Right lobe of liver (tissue), 6 donors: ENCODE results near the gene PCDH7. TPM values are rescaled to one million over a fixed set of nuclear protein-coding genes. Genes with fewer than 3 reads are reported as not detected.

Source experiments
- ATAC-seq, 4 donors: fragments of 200-7000 bp; cut with Tn5 transposase; one replicate each; pipeline ENCODE4 v1.9.1; 2020; ENCODE audit warnings: mild to moderate bottlenecking in 4 of 4, moderate library complexity in 4 of 4
- DNase-seq, 3 donors: peaks; one replicate each; pipeline ENCODE4 v3.0.0-alpha.2; 2020
- H3K27ac ChIP-seq, 3 donors: fragments of 200-600 bp; one replicate each; pipeline ENCODE4 v1.8.0; 2022
- H3K27me3 ChIP-seq, 2 donors: fragments of 200-600 bp; one replicate each; pipeline ENCODE4 v1.8.0; 2022
- H3K36me3 ChIP-seq, 4 donors: fragments of 200-600 bp; sonication (generic) in 1 of 4; one replicate each; pipeline versions ENCODE4 v1.5.1 to v1.8.0; 2017 to 2022; ENCODE audit warnings: control low read depth in 1 of 4
- H3K4me1 ChIP-seq, 4 donors: fragments of 200-600 bp; sonication (generic) in 1 of 4; one replicate each; pipeline versions ENCODE4 v1.5.1 to v1.8.0; 2017 to 2022; ENCODE audit warnings: control low read depth in 1 of 4
- H3K4me3 ChIP-seq, 3 donors: fragments of 200-600 bp; one replicate each; pipeline ENCODE4 v1.8.0; 2022
- H3K9me3 ChIP-seq, 4 donors: fragments of 200-600 bp; sonication (generic) in 1 of 4; one replicate each; pipeline versions ENCODE4 v1.5.1 to v1.8.0; 2017 to 2022; ENCODE audit warnings: control low read depth in 1 of 4
- POLR2A ChIP-seq: fragments of 450-650 bp; IDR thresholded peaks from one replicate; pipeline ENCODE4 v1.6.1; 2017; ENCODE audit warnings: antibody characterized with exemption, mild to moderate bottlenecking
- WGBS: methylation state at CpG from one replicate; pipeline ENCODE4 v1.1.6; 2018; ENCODE audit warnings: low coverage, low lambda C conversion rate; ENCODE audit not compliant: insufficient coverage; ENCODE audit errors: missing lambda C conversion rate; 5-methylcytosine and 5-hydroxymethylcytosine counted together
- intact Hi-C, 2 donors: fragments of 100-400 bp; cut with DNase I; formaldehyde crosslinking; loops; one replicate each; pipeline versions ENCODE4 v1.11.2 to v1.14.1; 2022
- total RNA-seq, 6 experiments: library from RNA; depleted of rRNA in 2 of 6; stranded (reverse); fragments of >200 nt in 2 of 6; fragmentation: NEBNext Ultra II Directional in 3 of 6; extraction: Animal tissue kit (Norgen Biotek cat#: 25700) in 3 of 6; gene quantifications; one replicate each; pipeline versions ENCODE4 v1.1.0 to v1.2.4, GENCODE V29; 2016 to 2023
- TF ChIP-seq, protein P1 (sequence below), 4 donors: fragments of 200-600 bp in 3 of 4; fragments of 450-650 bp in 1 of 4; IDR thresholded peaks; one replicate each; pipeline versions ENCODE4 v1.5.1 to v1.8.0; 2016 to 2022; ENCODE audit warnings: antibody characterized with exemption in 4 of 4, mild to moderate bottlenecking in 2 of 4
- donor health status: DM: no; HTN: yes; CAD: no.
- donor health status: DM: no; HTN: no; CAD: no.
- donor health status: DM: no; HTN: no; CAD: no.
- donor health status: DM: no; HTN: yes; CAD: no.
- donor health status: DM: no; HTN: yes; CAD: no.

Gene PCDH7
- total RNA-seq, 6 experiments from 2014 or later = 0.43 to 2.2 (median 1.1) TPM

DNA sequence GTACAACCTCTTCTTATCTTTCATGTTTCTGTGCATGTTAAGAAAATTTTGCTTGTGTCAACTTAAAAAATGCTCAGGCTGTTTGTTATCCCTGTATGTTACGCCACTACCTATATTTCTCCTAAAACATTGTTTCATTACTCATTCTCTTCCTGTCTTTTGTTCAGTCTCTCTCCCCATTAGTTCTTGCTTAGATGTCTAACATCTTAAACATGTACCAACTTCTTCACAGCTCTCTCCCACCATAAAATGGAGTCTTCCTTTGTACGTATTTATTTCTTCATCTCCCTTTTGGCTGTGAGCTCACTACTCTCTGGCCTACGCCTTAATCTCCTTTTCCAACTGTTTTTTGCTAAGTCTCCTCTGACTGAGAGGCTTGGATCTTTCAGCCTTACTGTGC is 36.4 kb downstream of the PCDH7 start:
- H3K36me3 ChIP-seq = no peaks in the 10 kb centered on the region
- H3K4me3 ChIP-seq = no peak overlapping the region
- TF ChIP-seq, protein P1, sequence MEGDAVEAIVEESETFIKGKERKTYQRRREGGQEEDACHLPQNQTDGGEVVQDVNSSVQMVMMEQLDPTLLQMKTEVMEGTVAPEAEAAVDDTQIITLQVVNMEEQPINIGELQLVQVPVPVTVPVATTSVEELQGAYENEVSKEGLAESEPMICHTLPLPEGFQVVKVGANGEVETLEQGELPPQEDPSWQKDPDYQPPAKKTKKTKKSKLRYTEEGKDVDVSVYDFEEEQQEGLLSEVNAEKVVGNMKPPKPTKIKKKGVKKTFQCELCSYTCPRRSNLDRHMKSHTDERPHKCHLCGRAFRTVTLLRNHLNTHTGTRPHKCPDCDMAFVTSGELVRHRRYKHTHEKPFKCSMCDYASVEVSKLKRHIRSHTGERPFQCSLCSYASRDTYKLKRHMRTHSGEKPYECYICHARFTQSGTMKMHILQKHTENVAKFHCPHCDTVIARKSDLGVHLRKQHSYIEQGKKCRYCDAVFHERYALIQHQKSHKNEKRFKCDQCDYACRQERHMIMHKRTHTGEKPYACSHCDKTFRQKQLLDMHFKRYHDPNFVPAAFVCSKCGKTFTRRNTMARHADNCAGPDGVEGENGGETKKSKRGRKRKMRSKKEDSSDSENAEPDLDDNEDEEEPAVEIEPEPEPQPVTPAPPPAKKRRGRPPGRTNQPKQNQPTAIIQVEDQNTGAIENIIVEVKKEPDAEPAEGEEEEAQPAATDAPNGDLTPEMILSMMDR (IDR thresholded peaks at IDR 0.05) = no peak
- no peak for TF ChIP-seq POLR2A
- no peaks in the 10 kb centered on the region for H3K9me3 ChIP-seq
- no peaks in the 10 kb centered on the region for H3K4me1 ChIP-seq
- intact Hi-C loops = no loop called here
- H3K27ac ChIP-seq = no peak overlapping the region
- WGBS = 50% methylated on average over 3 of the region's 3 CpGs
- H3K27me3 ChIP-seq = no peaks in the 10 kb centered on the region
- ATAC-seq = no peak
- no peak for DNase-seq

DNA sequence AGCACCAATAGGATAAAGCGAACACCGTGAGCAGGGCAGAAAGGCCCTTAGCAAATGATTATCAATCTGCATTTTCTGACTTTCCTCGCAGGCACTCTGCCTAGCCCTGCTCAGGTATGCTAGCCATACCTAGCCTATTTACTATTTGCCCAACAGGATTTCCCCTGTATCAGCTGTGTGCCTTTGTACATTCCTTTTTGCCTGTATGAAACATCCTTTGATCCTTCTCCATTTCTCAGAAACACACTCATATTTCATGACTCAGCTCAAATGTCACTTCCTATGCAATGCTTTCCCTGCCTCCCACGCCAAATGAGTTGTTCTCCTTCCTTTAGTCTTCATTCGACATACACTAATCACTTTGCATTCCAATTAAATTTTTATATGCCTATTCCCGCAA is 37.2 kb downstream of the PCDH7 start:
- Histone ChIP-seq H3K27me3 (no peaks in the 10 kb centered on the region), H3K4me1 (no peaks in the 10 kb centered on the region), H3K4me3 (no peak overlapping the region), H3K36me3 (no peaks in the 10 kb centered on the region), H3K27ac (no peak overlapping the region), H3K9me3 (no peaks in the 10 kb centered on the region)
- TF ChIP-seq, protein P1 (IDR thresholded peaks at IDR 0.05) = no peak
- TF ChIP-seq POLR2A = no peak
- no peak for DNase-seq
- no peak for ATAC-seq
- intact Hi-C loops = no loop called here
- WGBS = 47% methylated on average over 6 of the region's 6 CpGs

DNA sequence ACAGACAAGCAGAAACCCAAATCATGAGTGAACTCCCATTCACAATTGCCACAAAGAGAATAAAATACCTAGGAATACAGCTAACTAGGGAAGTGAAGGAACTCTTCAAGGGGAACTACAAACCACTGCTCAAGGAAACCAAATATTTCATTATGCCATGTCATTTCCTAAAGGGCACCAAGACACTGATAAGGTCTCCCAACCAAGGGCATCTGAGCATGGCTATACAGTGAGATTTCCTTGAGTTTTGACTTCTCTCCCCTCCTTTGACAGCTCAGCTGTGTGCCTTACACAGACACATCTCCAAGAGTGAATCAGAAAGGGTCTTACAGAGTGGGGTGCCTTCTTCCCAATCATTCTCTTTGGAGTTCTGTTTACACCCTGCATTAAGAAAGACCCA is 40.4 kb downstream of the PCDH7 start:
- ATAC-seq = no peak
- TF ChIP-seq, protein P1 (IDR thresholded peaks at IDR 0.05) = no peak
- TF ChIP-seq POLR2A = no peak
- Histone ChIP-seq H3K36me3 (no peaks in the 10 kb centered on the region), H3K27ac (no peak overlapping the region), H3K9me3 (no peaks in the 10 kb centered on the region), H3K27me3 (no peaks in the 10 kb centered on the region), H3K4me3 (no peak overlapping the region), H3K4me1 (no peaks in the 10 kb centered on the region)
- no peak for DNase-seq
- intact Hi-C loops = no loop called here

DNA sequence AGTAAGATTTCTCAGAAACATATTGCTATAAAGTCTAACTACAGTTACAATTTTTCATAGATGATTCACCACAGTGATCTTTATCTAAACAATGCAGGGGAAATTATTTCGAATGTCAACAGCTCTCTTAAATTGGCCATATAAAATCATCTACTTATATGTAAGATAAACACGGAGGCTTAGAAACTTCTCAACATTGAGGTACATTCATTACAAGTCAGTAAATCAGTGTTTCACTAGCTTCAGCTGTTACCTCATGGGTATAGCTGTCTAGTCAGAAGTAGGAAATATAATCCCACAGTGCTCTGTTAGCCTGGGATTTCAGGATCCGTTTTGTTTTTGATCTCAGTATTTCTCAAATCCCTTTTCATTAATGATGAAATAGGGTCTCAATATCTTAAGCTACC is 43.2 kb downstream of the PCDH7 start:
- 45% methylated on average over 3 of the region's 3 CpGs for WGBS
- H3K27ac ChIP-seq = no peak overlapping the region
- no peak for DNase-seq

More for the DNA sequence above, 43.2 kb downstream of the PCDH7 start:
- no peak for ATAC-seq
- Histone ChIP-seq H3K4me1 (no peaks in the 10 kb centered on the region), H3K27me3 (no peaks in the 10 kb centered on the region), H3K9me3 (no peaks in the 10 kb centered on the region), H3K36me3 (no peaks in the 10 kb centered on the region), H3K4me3 (no peak overlapping the region)
- intact Hi-C loops = no loop called here
- TF ChIP-seq POLR2A = no peak
- TF ChIP-seq, protein P1 (IDR thresholded peaks at IDR 0.05) = no peak
